Neural cell (in vitro differentiated cells): ENCODE data around the gene PFKFB3. TPM values are rescaled to one million over a fixed set of nuclear protein-coding genes. Genes with fewer than 3 reads are reported as not detected.
"Not testable (repeated sequence)": the region's sequence is repeated elsewhere in the genome, so short reads cannot be mapped to it uniquely, and the experiment has no call there.

ENCODE experiments used
- H2AFZ ChIP-seq: fragments of 200-600, 300-800 bp; sonication (generic), shearing (Covaris generic); 2 replicates; pipeline ENCODE4 v1.6.0; 2014; ENCODE audit warnings: low read depth, mild to moderate bottlenecking, antibody characterized with exemption, low read length, moderate library complexity
- H3F3A ChIP-seq: fragments of 200-600 bp; shearing (Covaris generic); 2 replicates; pipeline ENCODE4 v1.6.1; 2016; ENCODE audit warnings: mild to moderate bottlenecking, moderate library complexity, mixed read lengths, antibody characterized with exemption, low read length; ENCODE audit not compliant: insufficient read depth, poor library complexity, severe bottlenecking
- H3K27ac ChIP-seq: fragments of 200-600, 300-800 bp; sonication (generic), shearing (Covaris generic); 2 replicates; pipeline ENCODE4 v1.5.1; 2014; ENCODE audit warnings: mild to moderate bottlenecking, low read length, moderate library complexity
- H3K27me3 ChIP-seq: fragments of 300-800, 200-600 bp; sonication (generic), shearing (Covaris generic); 2 replicates; pipeline ENCODE4 v1.6.0; 2014; ENCODE audit warnings: mild to moderate bottlenecking, low read depth, low read length, moderate library complexity; ENCODE audit not compliant: insufficient read depth
- H3K36me3 ChIP-seq: fragments of 300-800, 200-600 bp; sonication (generic), shearing (Covaris generic); 2 replicates; pipeline ENCODE4 v1.5.1; 2014; ENCODE audit warnings: mild to moderate bottlenecking, antibody characterized with exemption, low read length, moderate library complexity; ENCODE audit not compliant: insufficient read depth
- H3K4me2 ChIP-seq: fragments of 300-800, 200-600 bp; sonication (generic), shearing (Covaris generic); 2 replicates; pipeline ENCODE4 v1.6.0; 2014; ENCODE audit warnings: mild to moderate bottlenecking, low read length
- H3K4me3 ChIP-seq: fragments of 300-800, 200-600 bp; sonication (generic), shearing (Covaris generic); 2 replicates; pipeline ENCODE4 v1.5.1; 2014; ENCODE audit warnings: mild to moderate bottlenecking, low read length, moderate library complexity
- H3K79me2 ChIP-seq: fragments of 200-600 bp; shearing (Covaris generic); replicated peaks from 2 replicates; pipeline ENCODE4 v1.6.0; 2014; ENCODE audit warnings: mild to moderate bottlenecking, low read length, moderate library complexity; ENCODE audit not compliant: insufficient read depth
- H3K9ac ChIP-seq: fragments of 300-800, 200-600 bp; sonication (generic), shearing (Covaris generic); 2 replicates; pipeline ENCODE4 v1.6.1; 2016; ENCODE audit warnings: mild to moderate bottlenecking, low read length, mixed read lengths
- H3K9me2 ChIP-seq: fragments of 200-600 bp; shearing (Covaris generic); 2 replicates; pipeline ENCODE4 v1.6.1; 2016; ENCODE audit warnings: mild to moderate bottlenecking, low read length, mixed read lengths; ENCODE audit not compliant: insufficient read depth
- H3K9me3 ChIP-seq: fragments of 200-600, 300-800 bp; sonication (generic), shearing (Covaris generic); 2 replicates; pipeline ENCODE4 v1.6.1; 2016; ENCODE audit warnings: mild to moderate bottlenecking, mixed run types, low read length, moderate library complexity, mixed read lengths
- H4K20me1 ChIP-seq: fragments of 200-600 bp; shearing (Covaris generic); 2 replicates; pipeline ENCODE4 v1.6.1; 2016; ENCODE audit warnings: mild to moderate bottlenecking, mixed run types; ENCODE audit not compliant: insufficient read depth
- CTCF ChIP-seq: fragments of 450-650 bp; IDR thresholded peaks from 2 replicates; pipeline ENCODE4 v1.5.1; 2014; ENCODE audit warnings: antibody characterized with exemption, mild to moderate bottlenecking, moderate library complexity; ENCODE audit not compliant: poor library complexity, severe bottlenecking
- EP300 ChIP-seq: fragments of 450-650 bp; conservative IDR thresholded peaks from 2 replicates; pipeline ENCODE4 v1.6.1; 2014; ENCODE audit warnings: antibody characterized with exemption, mild to moderate bottlenecking, moderate library complexity; ENCODE audit not compliant: poor library complexity, severe bottlenecking
- EZH2 ChIP-seq: fragments of 200-600, 300-800 bp; shearing (Covaris generic), sonication (generic); IDR thresholded peaks from 2 replicates; pipeline ENCODE4 v1.6.1; 2014; ENCODE audit warnings: antibody characterized with exemption, low read length, borderline replicate concordance, mild to moderate bottlenecking; ENCODE audit not compliant: insufficient read depth, poor library complexity, severe bottlenecking
- MXI1 ChIP-seq: fragments of 450-650 bp; conservative IDR thresholded peaks from 2 replicates; pipeline ENCODE4 v1.6.1; 2014; ENCODE audit warnings: antibody characterized with exemption, mild to moderate bottlenecking; ENCODE audit not compliant: poor library complexity, severe bottlenecking
- POLR2AphosphoS5 ChIP-seq: IDR thresholded peaks from 2 replicates; pipeline ENCODE4 v1.6.1; 2012
- RAD21 ChIP-seq: fragments of 450-650 bp; conservative IDR thresholded peaks from 2 replicates; pipeline ENCODE4 v1.6.1; 2014; ENCODE audit warnings: antibody characterized with exemption, mild to moderate bottlenecking, moderate library complexity
- REST ChIP-seq: IDR thresholded peaks from 2 replicates; pipeline ENCODE4 v1.6.1; 2012; ENCODE audit warnings: borderline replicate concordance
- SMC3 ChIP-seq: fragments of 450-650 bp; conservative IDR thresholded peaks from 2 replicates; pipeline ENCODE4 v1.6.1; 2014; ENCODE audit warnings: antibody characterized with exemption, mild to moderate bottlenecking, moderate library complexity; ENCODE audit not compliant: poor library complexity
- TAF1 ChIP-seq: IDR thresholded peaks from 2 replicates; pipeline ENCODE4 v1.6.1; 2012; ENCODE audit warnings: low read depth
- polyA plus RNA-seq: library from polyadenylated mRNA; depleted of rRNA; stranded (reverse); fragments of >200 nt; gene quantifications from 2 replicates; pipeline ENCODE4 v1.2.3, GENCODE V29; 2014

The PFKFB3 gene
- polyA plus RNA-seq, 1 donor from 2014 or later = 33.4 TPM

- H3K79me2 ChIP-seq = no peaks in the 10 kb centered on the region
- H3K9ac ChIP-seq = no peak overlapping the region
- no peak overlapping the region for H3K4me2 ChIP-seq
- H3K4me3 ChIP-seq = no peak overlapping the region
- TF ChIP-seq EP300 = no peak
- no peak for TF ChIP-seq MXI1
- TF ChIP-seq CTCF = no peak
- TF ChIP-seq EZH2 = no peak
- no peak for TF ChIP-seq TAF1
- no peak for TF ChIP-seq REST
- no peak for TF ChIP-seq RAD21
- TF ChIP-seq POLR2AphosphoS5 = no peak
- no peak for TF ChIP-seq SMC3
- no peak overlapping the region for H2AFZ ChIP-seq
- H3K36me3 ChIP-seq = no peaks in the 10 kb centered on the region
- H3K27me3 ChIP-seq = no peaks in the 10 kb centered on the region
- no peaks in the 10 kb centered on the region for H3K9me2 ChIP-seq
- no peaks in the 10 kb centered on the region for H3F3A ChIP-seq
- no peaks in the 10 kb centered on the region for H3K9me3 ChIP-seq
- H3K27ac ChIP-seq = no peak overlapping the region
- no peaks in the 10 kb centered on the region for H4K20me1 ChIP-seq
These were observed 11.6 kb upstream of the PFKFB3 start for GRCh38 chr10:6191147-6191546.

GRCh38 chr10:6191569-6191968 lies 11.2 kb upstream of the PFKFB3 start:
- Histone ChIP-seq H3K27me3 (no peaks in the 10 kb centered on the region), H4K20me1 (no peaks in the 10 kb centered on the region), H3K9ac (no peak overlapping the region), H3K27ac (no peak overlapping the region), H3K9me3 (no peaks in the 10 kb centered on the region), H3K4me3 (no peak overlapping the region), H2AFZ (no peak overlapping the region), H3K36me3 (no peaks in the 10 kb centered on the region), H3K4me2 (no peak overlapping the region), H3K9me2 (no peaks in the 10 kb centered on the region), H3K79me2 (no peaks in the 10 kb centered on the region), H3F3A (no peaks in the 10 kb centered on the region)
- TF ChIP-seq EZH2 (no peak), EP300 (no peak), SMC3 (no peak), CTCF (no peak), POLR2AphosphoS5 (no peak), MXI1 (no peak), TAF1 (no peak), REST (no peak), RAD21 (no peak)

- H3K9me2 ChIP-seq, H3K9me3 ChIP-seq, H2AFZ ChIP-seq, H3K4me2 ChIP-seq, H3K27me3 ChIP-seq, H3K36me3 ChIP-seq, H3K79me2 ChIP-seq, H3K27ac ChIP-seq, H3K9ac ChIP-seq, H3F3A ChIP-seq, H4K20me1 ChIP-seq, H3K4me3 ChIP-seq: not testable (repeated sequence)
These were observed 9.4 kb upstream of the PFKFB3 start for GRCh38 chr10:6193342-6193741.
